ENCODE measurements around the gene NBAS. TPM values are rescaled to one million over a fixed set of nuclear protein-coding genes. Genes with fewer than 3 reads are reported as not detected.

NBAS gene
- total RNA-seq, 2 experiments from 2014 or later: 24.4 to 28.8 TPM

GRCh38 chr2:15367715-15368114 is 193.4 kb downstream of the NBAS start:
- no peak overlapping the region for H3K4me2 ChIP-seq (ENCODE audit: low read length)
- H3K79me2 ChIP-seq (ENCODE audit: insufficient read depth, low read depth, low read length): no peaks in the 10 kb centered on the region
- H4K20me1 ChIP-seq (ENCODE audit: insufficient read depth, low read length): no peaks in the 10 kb centered on the region
- no peak for DNase-seq (ENCODE audit: low spot score)
- POLR2A ChIA-PET: no interaction called here
- CTCF ChIA-PET (ENCODE audit: unreplicated experiment): no interaction called here
- no peaks in the 10 kb centered on the region for H3K9me2 ChIP-seq (ENCODE audit: insufficient read depth, low read length)
- H3K4me3 ChIP-seq (ENCODE audit: low read depth, low read length, poor library complexity, severe bottlenecking): no peak overlapping the region
- H3K4me1 ChIP-seq (ENCODE audit: insufficient read depth, low read length, poor library complexity, severe bottlenecking): peaks cover 7% of the 10 kb centered on the region
- BruUV-seq (replicated peaks): no TSS peak
- H3K9me3 ChIP-seq (ENCODE audit: low read length): no peaks in the 10 kb centered on the region
- intact Hi-C loops (cut with micrococcal nuclease; ENCODE audit: unreplicated experiment): no loop called here
- TF ChIP-seq EZH2phosphoT487 (IDR thresholded peaks at IDR 0.05; ENCODE audit: borderline replicate concordance, low read depth, low read length): no peak
- no peak for TF ChIP-seq CTCF (conservative IDR thresholded peaks at IDR 0.05; ENCODE audit: low read length)
- H3K36me3 ChIP-seq (ENCODE audit: insufficient read depth, low read length): no peaks in the 10 kb centered on the region
- no peak overlapping the region for H3K27ac ChIP-seq (ENCODE audit: low read depth, low read length, poor library complexity, severe bottlenecking)
- H2AFZ ChIP-seq (ENCODE audit: low read length): no peak overlapping the region

- BruUV-seq (replicated peaks): no TSS peak
- ChIA-PET POLR2A (no interaction called here), CTCF (ENCODE audit: unreplicated experiment) (no interaction called here)
- peaks cover 7% of the 10 kb centered on the region for H3K4me1 ChIP-seq (ENCODE audit: insufficient read depth, low read length, poor library complexity, severe bottlenecking)
- H3K36me3 ChIP-seq (ENCODE audit: insufficient read depth, low read length): no peaks in the 10 kb centered on the region
- H2AFZ ChIP-seq (ENCODE audit: low read length): no peak overlapping the region
- TF ChIP-seq EZH2phosphoT487 (IDR thresholded peaks at IDR 0.05; ENCODE audit: borderline replicate concordance, low read depth, low read length) (no peak), CTCF (conservative IDR thresholded peaks at IDR 0.05; ENCODE audit: low read length) (no peak)
- no peak overlapping the region for H3K4me2 ChIP-seq (ENCODE audit: low read length)
- intact Hi-C loops (cut with micrococcal nuclease; ENCODE audit: unreplicated experiment): no loop called here
- no peaks in the 10 kb centered on the region for H3K9me3 ChIP-seq (ENCODE audit: low read length)
- no peak for DNase-seq (ENCODE audit: low spot score)
- no peak overlapping the region for H3K4me3 ChIP-seq (ENCODE audit: low read depth, low read length, poor library complexity, severe bottlenecking)
- H3K79me2 ChIP-seq (ENCODE audit: insufficient read depth, low read depth, low read length): no peaks in the 10 kb centered on the region
- H4K20me1 ChIP-seq (ENCODE audit: insufficient read depth, low read length): no peaks in the 10 kb centered on the region
- no peaks in the 10 kb centered on the region for H3K9me2 ChIP-seq (ENCODE audit: insufficient read depth, low read length)
- H3K27ac ChIP-seq (ENCODE audit: low read depth, low read length, poor library complexity, severe bottlenecking): no peak overlapping the region
Observed at GRCh38 chr2:15367205-15367604, 193.9 kb downstream of the NBAS start.

- BruUV-seq (replicated peaks): no TSS peak
- H3K9me3 ChIP-seq (ENCODE audit: low read length): no peaks in the 10 kb centered on the region
Observed at GRCh38 chr2:15365411-15365810, 195.7 kb downstream of the NBAS start.

More at GRCh38 chr2:15365411-15365810, 195.7 kb downstream of the NBAS start:
- no peaks in the 10 kb centered on the region for H3K79me2 ChIP-seq (ENCODE audit: insufficient read depth, low read depth, low read length)
- no peak overlapping the region for H3K4me3 ChIP-seq (ENCODE audit: low read depth, low read length, poor library complexity, severe bottlenecking)
- no peak overlapping the region for H3K27ac ChIP-seq (ENCODE audit: low read depth, low read length, poor library complexity, severe bottlenecking)
- H3K4me1 ChIP-seq (ENCODE audit: insufficient read depth, low read length, poor library complexity, severe bottlenecking): peaks cover 7% of the 10 kb centered on the region
- ChIA-PET POLR2A (interaction anchor here (0.8 kb wide), 1 partner anchor 11 kb away, joined by 3 read pairs; no protein-coding TSS in a partner anchor), CTCF (ENCODE audit: unreplicated experiment) (no interaction called here)
- intact Hi-C loops (cut with micrococcal nuclease; ENCODE audit: unreplicated experiment): no loop called here
- H3K36me3 ChIP-seq (ENCODE audit: insufficient read depth, low read length): no peaks in the 10 kb centered on the region
- no peaks in the 10 kb centered on the region for H4K20me1 ChIP-seq (ENCODE audit: insufficient read depth, low read length)
- TF ChIP-seq EZH2phosphoT487 (IDR thresholded peaks at IDR 0.05; ENCODE audit: borderline replicate concordance, low read depth, low read length) (no peak), CTCF (conservative IDR thresholded peaks at IDR 0.05; ENCODE audit: low read length) (no peak)
- no peak overlapping the region for H2AFZ ChIP-seq (ENCODE audit: low read length)
- DNase-seq (ENCODE audit: low spot score): no peak
- H3K4me2 ChIP-seq (ENCODE audit: low read length): no peak overlapping the region
- no peaks in the 10 kb centered on the region for H3K9me2 ChIP-seq (ENCODE audit: insufficient read depth, low read length)

Data from OCI-LY7 (cell line).